Stimulated activated effector memory CD8-positive, alpha-beta T cell treated with anti-CD3 and anti-CD28 coated beads, Interleukin-12 subunit alpha, Interleukin-12 subunit beta, amount 100 ng/mL, for 72 hours (primary cell): ENCODE data around the gene SPON2.
"Not testable (repeated sequence)": the region's sequence is repeated elsewhere in the genome, so short reads cannot be mapped to it uniquely, and the experiment has no call there.

Source experiments
- ATAC-seq: fragments of 150-1000 bp; cut with Tn5 transposase; 2 replicates; pipeline ENCODE4 v1.10.0; 2021
- DNase-seq, 2 donors: peaks; one replicate each; pipeline ENCODE4 v3.0.0; 2021 to 2022; ENCODE audit warnings: low spot score in 2 of 2
- H3K27ac Mint-ChIP-seq: one replicate; pipeline ENCODE4 v1.8.0; 2022; ENCODE audit warnings: mild to moderate bottlenecking, mixed read lengths
- H3K36me3 Mint-ChIP-seq: one replicate; pipeline ENCODE4 v1.8.0; 2022; ENCODE audit warnings: mild to moderate bottlenecking, mixed read lengths
- H3K4me1 Mint-ChIP-seq: one replicate; pipeline ENCODE4 v1.8.0; 2022; ENCODE audit warnings: mixed read lengths
- H3K4me3 Mint-ChIP-seq: one replicate; pipeline ENCODE4 v1.8.0; 2022; ENCODE audit warnings: mild to moderate bottlenecking, mixed read lengths
- H3K9me3 Mint-ChIP-seq: one replicate; pipeline ENCODE4 v1.8.0; 2022; ENCODE audit warnings: mixed read lengths

Gene SPON2

DNA sequence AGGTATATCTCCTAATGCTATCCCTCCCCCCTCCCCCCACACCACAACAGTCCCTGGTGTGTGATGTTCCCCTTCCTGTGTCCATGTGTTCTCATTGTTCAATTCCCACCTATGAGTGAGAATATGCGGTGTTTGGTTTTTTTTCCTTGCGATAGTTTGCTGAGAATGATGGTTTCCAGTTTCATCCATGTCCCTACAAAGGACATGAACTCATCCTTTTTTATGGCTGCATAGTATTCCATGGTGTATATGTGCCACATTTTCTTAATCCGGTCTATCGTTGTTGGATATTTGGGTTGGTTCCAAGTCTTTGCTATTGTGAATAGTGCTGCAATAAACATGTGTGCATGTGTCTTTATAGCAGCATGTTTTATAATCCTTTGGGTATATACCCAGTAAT, 46.9 kb downstream of the SPON2 start:
- not testable (repeated sequence) for H3K4me1 Mint-ChIP-seq, ATAC-seq, H3K4me3 Mint-ChIP-seq, H3K36me3 Mint-ChIP-seq, H3K9me3 Mint-ChIP-seq, H3K27ac Mint-ChIP-seq, DNase-seq

DNA sequence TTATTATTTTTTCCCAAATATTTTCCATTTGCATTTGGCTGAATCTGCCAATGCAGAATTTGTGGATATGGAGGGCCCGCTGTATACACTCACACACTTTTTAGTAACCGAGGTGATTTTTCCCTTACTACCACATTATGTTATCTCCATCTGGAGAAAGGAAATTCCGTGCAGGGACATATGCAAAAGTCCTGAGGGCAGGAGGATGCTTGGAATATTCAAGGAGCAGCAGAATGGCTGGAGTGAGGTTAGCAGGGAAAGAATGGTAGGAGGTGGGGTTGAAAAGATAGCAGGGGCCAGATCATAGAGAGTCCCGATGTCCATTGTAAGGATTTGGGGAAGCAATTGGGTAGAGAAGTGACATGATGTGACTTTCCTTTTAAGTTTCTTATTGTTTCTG, 47.6 kb downstream of the SPON2 start:
- no peak for DNase-seq
- no peak overlapping the region for H3K27ac Mint-ChIP-seq
- H3K4me1 Mint-ChIP-seq, result no peaks in the 10 kb centered on the region

DNA sequence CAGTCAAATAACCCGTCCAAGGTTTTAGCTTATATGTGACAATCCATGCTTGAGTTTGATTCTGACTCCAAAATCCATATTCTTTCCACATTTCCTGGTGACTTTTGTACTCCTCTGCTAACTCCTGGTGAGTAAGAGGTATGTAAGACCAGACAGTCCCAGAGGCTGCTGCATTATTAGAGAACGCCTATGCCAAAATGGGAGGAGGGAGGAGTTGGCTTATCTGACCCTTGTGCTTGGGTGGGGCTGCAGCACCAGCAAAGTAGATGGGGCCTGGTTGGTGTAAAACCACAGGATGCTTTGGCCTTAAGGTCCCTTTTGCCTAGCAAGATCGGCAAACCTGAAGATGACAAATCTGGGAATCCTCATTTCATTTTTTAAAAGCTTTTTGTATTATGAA, 49.9 kb downstream of the SPON2 start:
- Mint-ChIP-seq H3K36me3 (no peaks in the 10 kb centered on the region), H3K4me1 (no peaks in the 10 kb centered on the region), H3K27ac (no peak overlapping the region), H3K4me3 (no peak overlapping the region), H3K9me3 (no peaks in the 10 kb centered on the region)
- DNase-seq, result no peak
- no peak for ATAC-seq

More for the DNA sequence above, 47.6 kb downstream of the SPON2 start:
- ATAC-seq, result no peak
- Mint-ChIP-seq H3K9me3 (no peaks in the 10 kb centered on the region), H3K36me3 (no peaks in the 10 kb centered on the region), H3K4me3 (no peak overlapping the region)
